ENCODE data around the gene CELSR2.

DNA sequence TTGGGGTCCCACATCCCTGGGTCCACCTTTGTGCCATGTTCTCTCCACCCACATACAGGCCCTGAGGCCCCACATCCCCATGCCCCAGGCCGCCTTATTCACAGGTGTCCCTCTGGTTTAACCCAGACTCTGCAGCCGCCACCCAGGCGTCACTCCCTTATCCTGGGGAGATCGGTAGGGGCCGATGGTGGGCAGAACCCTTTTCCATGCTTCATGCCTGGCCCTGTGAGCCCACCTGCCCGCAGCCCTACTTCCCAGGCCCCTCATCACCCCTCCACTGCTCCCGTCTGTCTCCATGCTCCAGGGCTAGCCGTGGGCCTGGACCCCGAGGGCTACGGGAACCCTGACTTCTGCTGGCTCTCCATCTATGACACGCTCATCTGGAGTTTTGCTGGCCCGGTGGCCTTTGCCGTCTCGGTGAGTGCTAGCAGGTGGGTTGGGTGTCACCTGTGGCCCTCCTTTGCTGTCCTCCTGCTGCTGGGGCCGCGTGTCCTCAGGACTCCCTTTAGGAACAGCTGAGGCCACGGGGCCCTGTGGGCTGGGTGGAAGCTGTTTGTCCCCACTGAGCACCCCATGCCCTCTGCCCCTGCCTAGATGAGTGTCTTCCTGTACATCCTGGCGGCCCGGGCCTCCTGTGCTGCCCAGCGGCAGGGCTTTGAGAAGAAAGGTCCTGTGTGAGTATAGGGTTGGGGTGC is 21.4 kb downstream of the CELSR2 start:
- TF ChIP-seq POLR2AphosphoS5 (IDR thresholded peaks at IDR 0.05; ENCODE audit: low read depth, low read length) (no peak), SRF (IDR thresholded peaks at IDR 0.05; ENCODE audit: low read depth) (no peak), ZNF274 (IDR thresholded peaks at IDR 0.05; ENCODE audit: low read depth, low read length) (no peak), ZFX (IDR thresholded peaks at IDR 0.05) (no peak)
- TF ChIP-seq, protein P1, sequence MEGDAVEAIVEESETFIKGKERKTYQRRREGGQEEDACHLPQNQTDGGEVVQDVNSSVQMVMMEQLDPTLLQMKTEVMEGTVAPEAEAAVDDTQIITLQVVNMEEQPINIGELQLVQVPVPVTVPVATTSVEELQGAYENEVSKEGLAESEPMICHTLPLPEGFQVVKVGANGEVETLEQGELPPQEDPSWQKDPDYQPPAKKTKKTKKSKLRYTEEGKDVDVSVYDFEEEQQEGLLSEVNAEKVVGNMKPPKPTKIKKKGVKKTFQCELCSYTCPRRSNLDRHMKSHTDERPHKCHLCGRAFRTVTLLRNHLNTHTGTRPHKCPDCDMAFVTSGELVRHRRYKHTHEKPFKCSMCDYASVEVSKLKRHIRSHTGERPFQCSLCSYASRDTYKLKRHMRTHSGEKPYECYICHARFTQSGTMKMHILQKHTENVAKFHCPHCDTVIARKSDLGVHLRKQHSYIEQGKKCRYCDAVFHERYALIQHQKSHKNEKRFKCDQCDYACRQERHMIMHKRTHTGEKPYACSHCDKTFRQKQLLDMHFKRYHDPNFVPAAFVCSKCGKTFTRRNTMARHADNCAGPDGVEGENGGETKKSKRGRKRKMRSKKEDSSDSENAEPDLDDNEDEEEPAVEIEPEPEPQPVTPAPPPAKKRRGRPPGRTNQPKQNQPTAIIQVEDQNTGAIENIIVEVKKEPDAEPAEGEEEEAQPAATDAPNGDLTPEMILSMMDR (IDR thresholded peaks at IDR 0.05 in 2 of 3, conservative IDR thresholded peaks at IDR 0.05 in 1 of 3; ENCODE audit: borderline replicate concordance in 1 of 3, insufficient read depth in 1 of 3, low read depth in 2 of 3, low read length in 2 of 3): no peak
